ENCODE results near the gene UBE2Q2. TPM values are rescaled to one million over a fixed set of nuclear protein-coding genes. Genes with fewer than 3 reads are reported as not detected.

UBE2Q2 gene
- total RNA-seq, 2 donors from 2014 or later, result 16.1 to 20.7 TPM

DNA sequence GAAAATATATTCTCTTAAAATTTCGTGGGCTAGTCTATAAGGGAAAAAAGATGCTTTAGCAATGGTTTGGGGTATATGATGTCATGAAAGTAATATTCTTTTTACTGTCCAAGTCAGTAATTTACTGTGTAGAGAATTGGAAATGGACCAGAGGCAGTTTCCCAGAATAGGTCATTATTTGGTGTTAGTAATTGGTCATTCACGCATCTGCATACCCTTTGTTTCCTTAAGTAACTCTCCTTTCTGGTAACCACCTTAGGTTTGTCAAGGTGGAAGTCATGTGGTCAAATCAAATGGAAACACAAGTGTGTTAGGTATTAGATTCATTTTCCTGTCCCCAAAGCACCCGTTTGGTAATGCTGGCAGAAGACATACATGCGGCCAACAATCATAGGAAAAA, 84.4 kb downstream of the UBE2Q2 start:
- H3K27ac Mint-ChIP-seq, result no peak overlapping the region

GRCh38 chr15:75928680-75929608, 85.7 kb downstream of the UBE2Q2 start:
- Mint-ChIP-seq H3K4me3 (no peak overlapping the region), H3K36me3 (ENCODE audit: insufficient read depth in 2 of 2) (peaks cover 3 to 21% of the 10 kb centered on the region in 2 donors), H3K27ac (no peak overlapping the region), H3K27me3 (ENCODE audit: low read depth) (no peaks in the 10 kb centered on the region), H3K4me1 (ENCODE audit: low read depth) (peaks cover 27% of the 10 kb centered on the region), H3K9me3 (no peaks in the 10 kb centered on the region)
- DNase-seq (no peak), ATAC-seq (replicated peaks in 1 of 2) (no peak)

More for the DNA sequence above, 84.4 kb downstream of the UBE2Q2 start:
- no peak for DNase-seq
- H3K27me3 Mint-ChIP-seq (ENCODE audit: low read depth), result no peaks in the 10 kb centered on the region
- H3K36me3 Mint-ChIP-seq (ENCODE audit: insufficient read depth in 2 of 2), result peaks cover 4 to 18% of the 10 kb centered on the region in 2 donors
- no peak overlapping the region for H3K4me3 Mint-ChIP-seq
- no peaks in the 10 kb centered on the region for H3K9me3 Mint-ChIP-seq
- peaks cover 34% of the 10 kb centered on the region for H3K4me1 Mint-ChIP-seq (ENCODE audit: low read depth)
- no peak for ATAC-seq (replicated peaks in 1 of 2)

DNA sequence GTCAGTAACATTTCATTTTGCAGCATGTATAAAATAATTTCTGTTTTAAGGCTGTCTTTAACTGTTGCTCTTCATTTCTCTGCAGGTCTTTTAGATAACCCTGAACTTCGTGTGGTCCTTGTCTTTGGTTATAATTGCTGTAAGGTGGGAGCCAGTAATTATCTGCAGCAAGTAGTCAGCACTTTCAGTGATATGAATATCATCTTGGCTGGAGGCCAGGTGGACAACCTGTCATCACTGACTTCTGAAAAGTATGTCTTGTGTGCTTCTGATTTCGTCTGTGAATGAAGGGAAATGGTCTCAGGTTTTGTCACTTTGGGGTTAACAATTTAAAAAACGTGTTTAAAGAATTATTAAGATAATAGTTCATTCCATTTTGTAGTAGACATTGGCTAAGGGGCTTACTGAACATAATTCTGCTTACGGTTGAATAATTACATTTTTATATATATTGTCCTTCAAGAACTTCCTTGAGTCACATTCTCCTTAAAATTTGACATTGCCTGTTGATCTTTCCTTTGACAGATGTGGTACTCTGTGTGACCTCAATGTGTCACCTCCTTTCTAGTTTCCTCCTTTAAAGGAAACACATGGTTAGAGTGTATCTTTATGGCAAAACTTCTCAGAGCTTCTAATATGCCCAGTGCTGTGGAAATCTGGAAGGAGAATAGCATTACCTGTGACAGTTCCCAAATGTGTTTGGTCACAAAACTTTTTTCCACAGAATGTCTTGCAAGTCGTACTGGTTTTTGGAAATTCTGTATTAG, 86.7 kb downstream of the UBE2Q2 start:
- H3K4me1 Mint-ChIP-seq (ENCODE audit: low read depth), result peaks cover 25% of the 10 kb centered on the region
- no peak overlapping the region for H3K27ac Mint-ChIP-seq
- H3K36me3 Mint-ChIP-seq (ENCODE audit: insufficient read depth in 2 of 2), result peaks cover 6 to 23% of the 10 kb centered on the region in 2 donors
- DNase-seq, result peak in 1 of 2 donors; percentile 10
- no peak overlapping the region for H3K4me3 Mint-ChIP-seq
- H3K27me3 Mint-ChIP-seq (ENCODE audit: low read depth), result no peaks in the 10 kb centered on the region
- ATAC-seq (replicated peaks in 1 of 2), result peak in 1 of 2 donors; percentile 53
- no peaks in the 10 kb centered on the region for H3K9me3 Mint-ChIP-seq

- Mint-ChIP-seq H3K36me3 (ENCODE audit: insufficient read depth in 2 of 2) (peaks cover 6 to 19% of the 10 kb centered on the region in 2 donors), H3K9me3 (no peaks in the 10 kb centered on the region), H3K27me3 (ENCODE audit: low read depth) (no peaks in the 10 kb centered on the region), H3K4me3 (no peak overlapping the region), H3K27ac (no peak overlapping the region), H3K4me1 (ENCODE audit: low read depth) (peaks cover 25% of the 10 kb centered on the region)
- no peak for DNase-seq
- no peak for ATAC-seq (replicated peaks in 1 of 2)
Observed at GRCh38 chr15:75930866-75931265, 87.6 kb downstream of the UBE2Q2 start.

- H3K27me3 Mint-ChIP-seq (ENCODE audit: low read depth), result peaks cover 5% of the 10 kb centered on the region
Observed at GRCh38 chr15:75942464-75942863, 99.2 kb downstream of the UBE2Q2 start.

GRCh38 chr15:75943246-75943645, 100.0 kb downstream of the UBE2Q2 start:
- peaks cover 10% of the 10 kb centered on the region for H3K27me3 Mint-ChIP-seq (ENCODE audit: low read depth)

More at GRCh38 chr15:75942464-75942863, 99.2 kb downstream of the UBE2Q2 start:
- Mint-ChIP-seq H3K4me1 (ENCODE audit: low read depth) (no peaks in the 10 kb centered on the region), H3K9me3 (peaks cover 0 to 7% of the 10 kb centered on the region in 2 donors), H3K36me3 (ENCODE audit: insufficient read depth in 2 of 2) (peaks cover 2 to 10% of the 10 kb centered on the region in 2 donors), H3K27ac (no peak overlapping the region), H3K4me3 (no peak overlapping the region)
- no peak for ATAC-seq (replicated peaks in 1 of 2)
- no peak for DNase-seq

GRCh38 chr15:75943713-75944215, 100.5 kb downstream of the UBE2Q2 start:
- DNase-seq, result no peak
- Mint-ChIP-seq H3K4me1 (ENCODE audit: low read depth) (no peaks in the 10 kb centered on the region), H3K27me3 (ENCODE audit: low read depth) (peaks cover 10% of the 10 kb centered on the region), H3K4me3 (no peak overlapping the region), H3K36me3 (ENCODE audit: insufficient read depth in 2 of 2) (no peaks in the 10 kb centered on the region), H3K27ac (no peak overlapping the region), H3K9me3 (peaks cover 0 to 4% of the 10 kb centered on the region in 2 donors)
- no peak for ATAC-seq (replicated peaks in 1 of 2)

More at GRCh38 chr15:75943246-75943645, 100.0 kb downstream of the UBE2Q2 start:
- no peak for ATAC-seq (replicated peaks in 1 of 2)
- Mint-ChIP-seq H3K36me3 (ENCODE audit: insufficient read depth in 2 of 2) (peaks cover 0 to 5% of the 10 kb centered on the region in 2 donors), H3K9me3 (peaks cover 0 to 7% of the 10 kb centered on the region in 2 donors), H3K4me1 (ENCODE audit: low read depth) (no peaks in the 10 kb centered on the region), H3K4me3 (no peak overlapping the region), H3K27ac (no peak overlapping the region)
- DNase-seq, result no peak

- peak in 1 of 2 donors; percentile 28 for ATAC-seq (replicated peaks in 1 of 2)
- Mint-ChIP-seq H3K27me3 (ENCODE audit: low read depth) (peaks cover 10% of the 10 kb centered on the region), H3K4me3 (no peak overlapping the region), H3K4me1 (ENCODE audit: low read depth) (no peaks in the 10 kb centered on the region), H3K27ac (no peak overlapping the region), H3K9me3 (no peaks in the 10 kb centered on the region), H3K36me3 (ENCODE audit: insufficient read depth in 2 of 2) (no peaks in the 10 kb centered on the region)
- DNase-seq, result no peak
Observed at GRCh38 chr15:75945953-75946352, 102.7 kb downstream of the UBE2Q2 start.

DNA sequence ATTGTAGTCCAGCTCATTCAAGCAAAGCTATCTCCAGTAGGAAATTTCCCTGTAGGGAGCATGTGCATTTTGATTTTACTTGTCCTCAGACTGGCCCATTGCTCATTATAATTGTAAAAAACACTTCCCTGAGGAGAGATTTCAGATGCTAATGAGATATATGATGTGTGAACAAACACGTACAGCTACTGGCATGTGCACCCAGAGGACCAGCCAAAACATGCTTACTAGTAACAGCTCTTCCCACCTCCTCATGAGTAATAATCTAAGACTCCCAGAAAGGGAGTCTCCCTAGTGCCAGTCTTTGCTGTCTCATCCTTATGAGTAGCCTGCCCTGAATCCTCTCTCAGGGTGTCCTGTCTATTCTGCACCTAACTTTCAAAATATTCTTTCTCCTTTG, 103.8 kb downstream of the UBE2Q2 start:
- peaks cover 18% of the 10 kb centered on the region for H3K27me3 Mint-ChIP-seq (ENCODE audit: low read depth)
- H3K27ac Mint-ChIP-seq, result no peak overlapping the region
- no peaks in the 10 kb centered on the region for H3K4me1 Mint-ChIP-seq (ENCODE audit: low read depth)
- H3K36me3 Mint-ChIP-seq (ENCODE audit: insufficient read depth in 2 of 2), result no peaks in the 10 kb centered on the region
- ATAC-seq (replicated peaks in 1 of 2) (no peak), DNase-seq (no peak)
- no peak overlapping the region for H3K4me3 Mint-ChIP-seq
- H3K9me3 Mint-ChIP-seq, result no peaks in the 10 kb centered on the region

DNA sequence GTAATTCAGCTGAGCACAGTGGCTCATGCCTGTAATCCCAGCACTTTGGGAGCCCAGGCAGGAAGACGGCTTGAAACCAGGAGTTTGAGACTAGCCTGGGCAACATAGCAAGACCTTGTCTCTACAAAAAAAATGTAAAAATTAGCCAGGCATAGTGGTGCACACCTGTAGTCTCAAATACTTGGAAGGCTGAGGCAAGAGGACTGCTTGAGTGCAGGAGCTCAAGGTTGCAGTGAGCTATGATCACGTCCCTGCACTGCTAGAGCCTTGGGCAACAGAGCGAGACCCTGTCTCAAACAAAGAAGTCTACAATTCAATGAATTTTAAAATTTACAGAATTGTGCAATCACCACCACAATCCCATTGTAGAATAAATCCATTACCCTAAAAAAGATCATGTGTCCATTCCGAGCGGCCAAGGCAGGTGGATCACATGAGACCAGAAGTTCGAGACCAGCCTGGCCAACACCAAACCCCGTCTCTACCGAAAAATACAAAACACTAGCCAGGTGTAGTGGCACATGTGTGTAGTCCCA, 105.6 kb downstream of the UBE2Q2 start:
- H3K9me3 Mint-ChIP-seq, result no peaks in the 10 kb centered on the region
- peaks cover 28% of the 10 kb centered on the region for H3K27me3 Mint-ChIP-seq (ENCODE audit: low read depth)

More for the DNA sequence above, 105.6 kb downstream of the UBE2Q2 start:
- no peaks in the 10 kb centered on the region for H3K36me3 Mint-ChIP-seq (ENCODE audit: insufficient read depth in 2 of 2)
- no peak for ATAC-seq (replicated peaks in 1 of 2)
- no peak overlapping the region for H3K27ac Mint-ChIP-seq
- no peak overlapping the region for H3K4me3 Mint-ChIP-seq
- no peaks in the 10 kb centered on the region for H3K4me1 Mint-ChIP-seq (ENCODE audit: low read depth)
- DNase-seq, result no peak

Data from activated T-cell treated with anti-CD3 and anti-CD28 coated beads, Interleukin-2, amount 50 U/mL, for 72 hours (primary cell).